GM21423 (cell line): ENCODE measurements around the gene QRICH2.
"Not testable (repeated sequence)": the region's sequence is repeated elsewhere in the genome, so short reads cannot be mapped to it uniquely, and the experiment has no call there.

Experiments
- ATAC-seq: cut with Tn5 transposase; IDR thresholded peaks from one replicate; pipeline ENCODE4 v1.9.1; 2021; ENCODE audit warnings: mild to moderate bottlenecking, moderate library complexity; ENCODE audit not compliant: unreplicated experiment

QRICH2 gene

DNA sequence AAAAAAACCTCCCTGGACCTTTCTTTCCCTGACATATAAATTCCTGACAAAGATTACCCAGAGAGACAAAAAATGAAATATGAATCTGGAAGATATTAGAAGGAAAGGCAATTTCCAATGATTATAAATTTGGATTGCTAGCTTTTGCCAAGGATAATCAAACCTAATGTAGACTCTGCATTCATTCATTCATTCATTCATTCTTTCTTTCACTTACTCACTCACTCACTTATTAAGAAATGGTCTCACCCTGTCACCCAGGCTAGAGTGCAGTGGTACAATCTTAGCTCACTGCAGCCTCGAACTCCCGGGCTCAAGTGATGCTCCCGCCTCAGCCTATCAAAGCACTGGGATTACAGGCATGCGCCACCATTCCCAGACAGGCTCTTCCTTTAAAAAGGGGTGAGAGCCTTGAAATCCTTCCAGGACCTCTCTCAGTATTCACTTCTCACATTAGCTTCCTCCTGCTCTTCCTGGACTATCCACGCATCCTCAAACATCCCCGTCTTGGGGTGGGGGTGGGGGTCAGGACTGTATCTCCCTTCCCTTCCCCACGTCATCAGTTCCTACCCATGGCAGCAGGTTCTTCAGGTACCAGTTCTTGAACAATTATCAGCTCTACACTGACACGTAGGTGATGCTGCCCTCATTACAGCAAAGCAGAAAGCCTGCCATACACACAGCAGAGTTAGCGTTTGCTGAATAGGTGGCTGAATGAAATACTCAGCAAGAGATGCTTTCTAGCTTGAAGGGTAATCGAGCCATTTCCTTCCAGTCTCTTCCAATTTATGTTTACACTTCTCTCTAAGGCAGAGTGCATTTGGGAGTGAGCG lies 25.8 kb upstream of the QRICH2 start:
- no peak for ATAC-seq

DNA sequence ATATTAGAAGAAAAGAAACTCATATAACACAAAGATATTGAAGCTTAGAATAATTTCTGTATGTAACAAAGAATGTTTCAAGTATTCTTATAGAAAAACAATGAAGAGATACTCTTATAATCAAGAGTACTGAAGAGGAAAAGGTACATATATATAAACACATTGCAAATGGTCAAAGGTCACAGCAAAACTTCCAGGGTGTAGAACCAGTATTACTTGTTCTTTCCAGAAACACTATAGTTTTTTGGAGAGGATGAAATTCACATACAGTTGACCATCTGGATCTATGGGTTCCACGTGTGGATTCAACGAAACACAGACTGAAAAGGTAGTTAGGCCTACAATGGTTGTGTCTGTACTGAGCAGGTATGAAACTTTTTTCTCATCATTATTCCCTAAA lies 23.0 kb upstream of the QRICH2 start:
- ATAC-seq = no peak

DNA sequence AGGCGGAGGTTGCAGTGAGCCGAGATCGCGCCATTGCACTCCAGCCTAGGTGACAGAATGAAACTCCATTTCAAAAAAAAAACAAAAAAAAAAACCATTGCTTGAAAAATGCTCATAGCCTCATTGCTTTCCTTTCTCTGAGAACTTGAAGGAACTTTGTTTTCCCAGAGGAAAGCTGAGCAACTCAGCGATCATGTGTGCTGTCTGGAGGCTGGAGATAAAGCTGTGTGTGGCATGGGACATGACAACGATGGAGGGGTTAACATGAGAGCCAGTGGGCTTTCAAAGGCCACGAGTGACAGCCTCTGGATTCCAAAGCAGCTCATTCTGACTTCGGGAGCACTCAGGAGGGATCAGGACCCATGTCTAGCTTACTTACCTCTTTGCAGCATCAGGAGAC lies 21.6 kb upstream of the QRICH2 start:
- no peak for ATAC-seq

DNA sequence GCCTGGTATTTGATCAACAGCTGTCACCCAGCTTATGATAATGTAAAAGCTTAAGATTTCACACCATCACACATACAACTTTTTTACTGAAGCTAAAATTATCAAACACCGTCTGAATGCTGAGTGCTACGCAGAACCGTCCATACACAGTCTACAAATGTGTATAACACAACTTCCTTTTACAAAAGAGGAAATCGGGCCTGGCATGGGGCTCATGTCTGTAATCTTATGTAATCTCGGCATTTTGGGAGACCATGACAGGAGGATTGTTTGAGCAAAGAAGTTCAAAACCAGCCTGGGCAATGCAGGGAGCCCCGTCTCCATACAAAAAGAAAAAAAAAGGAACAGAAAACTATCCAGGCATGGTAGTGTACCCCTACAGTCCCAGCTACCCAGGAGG lies 19.6 kb upstream of the QRICH2 start:
- no peak for ATAC-seq

DNA sequence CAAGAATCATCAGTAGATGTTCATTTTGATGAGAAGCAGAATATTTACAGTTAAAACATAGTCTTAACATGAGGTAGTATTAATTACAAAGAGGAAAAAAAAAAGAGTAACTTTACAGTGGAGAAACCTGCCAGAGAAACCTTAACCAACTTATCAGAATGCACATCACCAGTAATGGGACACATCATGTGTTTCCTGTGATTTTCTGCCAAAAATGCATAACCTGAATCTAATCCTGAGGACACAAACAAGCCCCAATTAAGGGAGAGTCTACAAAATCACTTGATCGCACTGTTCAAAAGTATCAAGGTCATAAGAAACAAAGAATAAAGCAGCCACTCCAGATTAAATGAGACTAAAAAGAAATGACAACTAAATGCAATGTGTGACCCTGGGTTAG lies 18.2 kb upstream of the QRICH2 start:
- ATAC-seq = no peak

DNA sequence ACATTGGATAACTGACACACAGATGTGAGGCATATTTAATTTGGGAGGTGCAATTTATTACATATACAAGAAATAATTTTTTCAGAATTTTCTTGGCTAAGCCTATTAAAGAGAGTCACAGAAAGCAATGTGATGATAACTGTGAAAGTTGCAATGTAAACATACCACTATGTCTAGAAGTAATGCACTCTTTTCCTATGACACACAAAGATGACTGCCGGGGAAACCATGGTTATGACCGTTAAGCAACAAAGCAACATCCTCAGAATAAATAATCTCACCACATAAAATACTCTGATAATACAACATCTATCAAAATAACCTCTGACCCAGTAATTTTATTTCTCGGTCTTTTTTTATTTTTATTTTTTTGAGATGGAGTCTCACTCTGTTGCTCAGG lies 10.5 kb upstream of the QRICH2 start:
- no peak for ATAC-seq

DNA sequence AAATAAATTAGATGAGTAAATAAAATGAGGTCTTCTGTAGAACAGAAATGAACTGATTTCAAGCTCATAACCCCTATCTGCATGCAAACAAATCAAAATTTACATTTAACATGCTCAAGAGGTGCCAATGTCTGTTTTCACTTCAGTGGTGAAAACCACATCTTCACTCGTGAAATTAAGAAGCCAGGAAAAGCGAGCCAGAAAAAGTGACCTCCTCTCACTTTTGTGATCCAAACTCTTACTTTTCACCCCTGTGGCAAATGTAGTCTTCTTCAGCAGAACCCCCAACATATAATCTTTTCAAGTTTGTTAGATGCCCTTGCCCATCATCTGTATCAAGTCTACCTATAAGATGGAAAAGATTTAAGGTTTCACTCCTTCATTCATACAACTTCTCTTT lies 9.5 kb upstream of the QRICH2 start:
- no peak for ATAC-seq

DNA sequence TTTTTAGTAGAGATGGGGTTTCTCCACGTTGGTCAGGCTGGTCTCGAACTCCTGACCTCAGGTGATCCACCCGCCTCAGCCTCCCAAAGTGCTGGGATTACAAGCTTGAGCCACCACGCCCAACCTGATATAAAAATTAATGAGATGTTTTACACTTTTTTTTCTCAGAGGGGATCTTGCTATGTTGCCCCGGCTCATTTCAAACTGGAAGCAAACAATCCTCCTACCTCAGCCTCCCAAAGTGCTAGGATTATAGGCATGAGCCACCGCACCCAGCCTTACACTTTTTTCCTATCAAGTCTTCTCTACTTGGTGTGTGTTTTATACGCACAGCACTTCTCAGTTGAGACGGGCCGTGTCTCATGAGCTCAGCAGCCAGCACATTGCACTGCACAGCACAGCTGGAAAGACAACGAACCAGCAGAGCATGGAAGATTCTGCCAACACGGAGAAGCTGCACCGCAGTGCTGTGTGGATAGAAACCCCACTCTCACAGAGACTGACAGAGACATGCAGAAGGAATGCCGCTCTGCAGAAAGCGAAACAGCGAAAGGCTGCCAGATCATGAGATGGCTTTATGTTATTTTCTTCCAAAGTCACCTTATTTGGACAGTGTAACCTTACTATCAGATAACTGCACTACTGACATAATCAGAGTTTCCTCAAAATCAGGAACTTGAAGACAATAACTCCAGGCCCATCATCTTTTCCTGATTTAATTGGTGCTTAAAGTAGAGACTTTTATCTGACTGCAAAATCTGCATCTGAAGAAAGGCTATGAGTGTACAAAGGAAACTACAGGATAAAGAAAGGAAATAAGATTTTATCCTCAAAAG lies 6.5 kb upstream of the QRICH2 start:
- ATAC-seq = no peak

DNA sequence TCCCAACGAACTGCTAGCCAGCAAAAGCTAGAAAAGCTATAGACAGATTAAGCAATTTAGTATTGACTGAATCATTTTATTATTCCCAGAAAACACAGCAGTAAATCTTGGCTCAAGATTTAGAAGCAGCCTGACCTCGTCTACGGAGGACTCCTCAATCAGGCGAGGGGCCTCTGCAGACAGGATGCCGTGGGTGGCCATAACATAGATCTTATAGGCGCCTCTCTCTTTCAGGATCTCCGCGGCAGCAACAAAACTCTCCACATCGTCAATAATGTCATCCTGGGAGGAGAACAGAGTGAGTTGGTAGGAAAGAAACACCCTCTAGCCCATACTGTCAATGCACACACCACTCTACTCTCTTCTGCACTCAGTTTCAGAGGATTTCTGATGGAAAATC lies 4.7 kb upstream of the QRICH2 start:
- no peak for ATAC-seq

DNA sequence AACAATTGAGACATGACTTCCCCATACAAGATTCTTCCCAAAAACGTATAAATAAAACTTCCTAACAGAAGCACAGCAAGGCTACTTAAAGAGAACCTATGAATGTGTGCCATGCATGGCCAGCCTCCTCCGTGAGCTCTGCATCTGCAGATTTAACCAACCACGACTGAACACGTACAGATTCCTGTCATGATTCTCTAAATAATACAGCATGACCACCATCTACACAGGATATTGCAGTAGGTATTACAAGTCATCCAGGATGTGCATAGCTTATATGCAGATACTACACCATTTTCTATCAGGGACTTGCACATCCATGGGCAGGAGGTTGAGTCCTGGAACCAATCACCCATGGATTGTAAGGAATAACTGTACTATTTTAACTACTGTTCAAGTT lies 1.4 kb upstream of the QRICH2 start:
- no peak for ATAC-seq

DNA sequence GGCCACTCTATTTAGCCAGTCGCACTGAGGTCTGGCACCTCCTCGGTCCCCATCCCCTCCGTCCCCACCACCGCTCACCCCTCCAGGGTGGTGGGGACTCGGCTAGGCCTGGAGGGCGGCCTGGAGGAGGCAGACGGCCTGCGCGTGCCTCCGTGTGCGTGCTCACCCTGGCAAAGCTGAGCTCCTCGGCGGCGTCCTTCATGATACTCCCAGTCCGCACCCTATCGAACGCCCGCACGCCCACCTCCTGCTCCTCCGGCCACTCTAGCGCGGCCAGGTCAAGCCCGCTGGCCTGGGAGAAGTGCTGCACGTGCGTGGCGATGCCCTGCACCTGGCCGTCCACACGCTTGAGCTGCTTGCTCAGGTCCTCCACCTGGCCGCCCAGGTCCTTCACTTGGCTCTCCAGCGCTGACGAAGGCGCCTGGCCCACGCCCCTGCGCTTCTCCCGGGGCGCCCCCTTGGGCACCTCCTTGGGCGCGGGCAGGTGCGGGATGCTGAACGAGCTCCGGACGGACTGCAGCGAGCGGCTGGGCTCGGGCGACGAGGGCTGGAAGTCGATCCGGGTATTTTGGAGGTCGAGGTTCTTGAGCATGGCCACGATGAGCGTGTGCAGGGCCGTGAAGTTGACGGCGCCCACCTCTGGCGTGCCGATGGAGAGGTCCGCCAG lies 644 bp downstream of the QRICH2 start:
- no peak for ATAC-seq

DNA sequence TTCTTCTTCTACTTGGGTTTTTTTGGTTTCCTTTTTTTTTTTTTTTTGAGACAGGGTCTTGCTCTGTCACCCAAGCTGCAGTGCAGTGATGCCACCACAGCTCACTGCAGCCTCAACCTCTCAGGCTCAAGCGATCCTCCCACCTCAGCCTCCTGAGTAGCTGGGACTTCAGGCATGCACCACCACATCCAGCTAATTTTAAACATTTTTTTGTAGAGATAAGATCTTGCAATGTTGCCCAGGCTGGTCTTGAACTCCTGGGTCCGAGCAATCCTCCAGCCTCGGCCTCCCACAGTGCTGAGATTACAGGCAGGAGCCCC lies 3.0 kb downstream of the QRICH2 start:
- not testable (repeated sequence) for ATAC-seq

DNA sequence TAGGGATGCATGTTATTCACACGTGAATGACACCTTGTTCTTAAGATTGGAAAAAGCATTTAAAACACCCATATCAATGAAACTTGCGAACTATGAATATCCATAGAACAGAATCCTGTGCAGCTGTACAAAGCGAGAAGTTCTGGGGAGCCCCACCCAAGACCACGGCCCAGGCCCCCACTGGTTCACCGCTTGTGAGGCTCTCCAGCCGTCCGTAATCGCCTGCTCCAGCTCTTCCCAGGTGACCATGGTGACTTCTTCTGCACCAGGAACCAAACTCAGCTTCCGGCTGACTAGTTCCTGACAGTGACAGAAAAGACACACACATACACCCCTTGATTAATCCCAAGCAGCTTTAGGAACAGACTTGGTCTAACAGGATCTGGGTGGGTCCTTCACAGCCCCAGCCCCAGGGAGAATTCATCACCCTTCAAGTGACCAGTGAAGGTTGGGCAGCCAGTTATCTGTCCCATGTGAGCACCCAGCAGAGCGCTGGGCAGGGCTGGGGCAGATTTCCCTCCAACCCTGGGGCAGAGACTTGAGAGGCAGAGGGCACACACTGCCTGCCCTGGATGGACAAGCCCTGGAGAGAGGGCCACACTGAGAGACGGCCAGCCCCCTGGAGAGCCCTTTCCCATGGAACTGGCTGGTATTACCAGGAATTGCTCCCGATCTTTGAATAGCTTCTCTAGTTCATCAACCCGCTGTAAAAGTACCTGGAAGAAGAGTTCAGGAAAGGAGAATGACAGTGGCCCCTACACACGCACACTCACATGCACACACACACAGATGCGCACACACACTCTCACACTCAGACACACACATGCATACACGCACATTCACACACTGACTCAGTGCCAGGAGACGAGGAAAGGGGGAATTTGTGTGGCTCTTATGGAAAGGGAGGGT lies 3.6 kb downstream of the QRICH2 start:
- ATAC-seq = no peak

DNA sequence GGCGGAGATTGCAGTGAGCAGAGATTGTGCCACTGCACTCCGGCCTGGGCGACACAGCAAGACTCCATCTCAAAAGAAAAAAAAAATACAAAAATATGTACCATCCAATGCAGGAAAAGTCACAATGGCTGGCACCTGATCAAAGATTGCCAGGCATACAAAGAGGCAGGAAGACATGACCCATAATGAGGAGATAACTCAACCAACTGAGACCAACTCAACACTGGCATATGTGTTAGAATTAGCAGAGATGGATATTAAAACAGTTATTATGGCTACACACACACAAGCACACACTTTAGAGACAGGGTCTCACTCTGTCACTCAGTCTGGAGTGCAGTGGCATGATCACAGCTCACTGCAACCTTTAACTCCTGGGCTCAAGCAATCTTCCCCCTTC lies 10.6 kb downstream of the QRICH2 start:
- ATAC-seq = no peak

DNA sequence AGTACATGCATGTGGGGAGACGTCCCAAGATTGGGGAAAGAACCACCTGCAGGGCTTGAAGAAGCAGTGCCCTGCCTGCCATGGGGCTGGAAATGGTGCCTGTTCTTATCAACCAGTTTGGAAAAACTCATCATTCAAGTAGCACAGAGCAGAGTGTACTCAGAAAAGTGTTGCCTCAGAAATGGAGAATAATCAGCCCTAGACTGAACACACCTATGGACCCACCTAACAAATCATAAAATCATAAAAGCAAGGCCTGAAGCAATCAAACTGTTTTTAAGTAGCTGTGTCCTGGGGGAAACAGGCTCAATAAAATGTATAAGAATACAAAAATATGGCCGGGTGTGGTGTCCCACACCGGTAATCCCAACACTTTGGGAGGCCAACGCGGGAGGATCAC lies 11.2 kb downstream of the QRICH2 start:
- ATAC-seq = no peak

DNA sequence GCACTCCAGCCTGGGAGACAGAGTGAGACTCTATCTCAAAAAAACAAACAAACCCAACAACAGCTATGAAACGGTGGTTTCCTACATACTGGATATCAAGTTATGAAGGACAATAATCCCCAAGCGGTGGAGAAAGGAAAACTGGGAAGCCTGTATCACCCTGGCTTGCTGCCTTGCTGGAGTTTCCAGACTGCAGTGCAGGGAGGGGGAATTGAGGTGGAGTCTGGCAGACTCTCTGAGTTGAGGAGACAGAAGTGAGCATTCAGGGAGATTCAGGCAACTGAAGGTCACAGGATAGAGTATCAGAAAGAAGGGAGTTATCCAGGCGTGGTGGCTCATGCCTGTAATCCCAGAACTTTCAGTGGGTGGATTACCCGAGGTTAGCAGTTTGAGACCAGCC lies 11.9 kb downstream of the QRICH2 start:
- no peak for ATAC-seq

DNA sequence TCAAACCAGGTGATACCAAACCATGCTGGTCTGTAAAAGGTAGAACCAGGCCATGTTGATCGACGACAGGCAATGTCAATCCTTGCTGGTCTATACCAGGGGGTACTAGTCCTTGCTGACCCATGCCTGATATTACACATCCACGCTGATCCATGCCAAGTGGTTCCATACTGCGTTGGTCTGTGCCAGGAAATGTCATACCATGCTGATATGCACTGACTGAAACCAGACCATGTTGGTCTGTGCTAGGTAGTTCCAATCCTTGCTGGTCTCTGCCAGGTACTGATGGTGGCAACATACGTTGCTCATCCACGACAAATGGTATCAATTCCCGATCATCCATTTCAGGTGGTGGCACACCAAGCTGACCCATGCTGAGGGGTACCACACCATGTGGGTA lies 15.0 kb downstream of the QRICH2 start:
- ATAC-seq = no peak

DNA sequence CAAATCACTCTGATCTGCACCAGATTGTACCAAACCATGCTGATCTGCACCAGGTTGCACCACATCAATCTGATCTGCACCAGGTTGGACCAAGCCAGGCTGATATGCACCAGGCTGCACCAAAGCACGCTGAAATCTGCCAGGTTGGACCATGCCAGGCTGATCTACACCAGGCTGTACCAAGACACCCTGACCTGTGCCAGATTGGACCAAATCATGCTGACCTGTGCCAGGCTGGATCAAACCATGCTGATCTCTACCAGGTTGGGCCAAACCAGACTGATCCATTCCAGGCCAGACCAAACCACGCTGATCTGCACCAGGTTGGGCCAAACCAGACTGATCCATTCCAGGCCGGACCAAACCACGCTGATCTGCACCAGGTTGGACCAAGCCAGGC lies 15.5 kb downstream of the QRICH2 start:
- ATAC-seq = no peak

DNA sequence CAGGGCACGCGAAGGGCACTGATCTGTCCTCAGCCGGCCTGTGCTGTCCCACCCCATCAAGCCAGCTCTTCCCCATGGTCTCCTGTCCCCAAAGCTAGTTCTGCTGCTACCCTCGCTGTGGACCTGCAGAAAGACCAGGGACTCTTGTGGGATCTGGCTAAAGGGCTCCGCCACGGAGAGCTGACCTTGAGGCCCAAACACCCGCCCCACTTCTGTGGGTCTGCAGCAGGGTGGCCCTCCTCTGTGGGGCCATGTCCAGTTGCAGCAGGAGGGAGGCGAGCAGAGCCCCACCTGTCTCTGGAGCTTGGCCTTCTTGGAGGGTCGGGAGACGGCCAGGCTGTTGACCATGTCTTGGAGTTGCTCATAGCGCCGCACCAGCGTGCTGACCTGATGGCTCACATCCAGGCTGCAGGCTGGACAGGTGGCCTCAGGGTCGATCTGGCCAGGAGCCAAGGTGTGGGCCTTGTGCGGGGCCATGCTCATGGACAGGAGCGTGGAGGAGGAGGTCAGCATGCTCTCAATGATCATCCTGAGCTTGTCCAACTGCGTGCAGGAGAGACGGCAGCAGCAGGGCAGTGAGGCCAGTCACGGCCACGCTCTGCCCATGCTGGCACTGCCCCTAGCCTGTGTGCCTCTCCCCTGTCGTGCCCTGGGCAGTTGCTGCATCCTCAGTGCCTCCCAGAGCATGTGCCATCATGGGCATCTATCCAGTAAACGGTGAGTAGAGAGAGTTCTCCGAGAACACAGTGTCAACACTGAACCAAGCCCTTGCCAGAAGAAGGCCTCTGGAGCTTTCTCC lies 26.3 kb downstream of the QRICH2 start:
- ATAC-seq = no peak

DNA sequence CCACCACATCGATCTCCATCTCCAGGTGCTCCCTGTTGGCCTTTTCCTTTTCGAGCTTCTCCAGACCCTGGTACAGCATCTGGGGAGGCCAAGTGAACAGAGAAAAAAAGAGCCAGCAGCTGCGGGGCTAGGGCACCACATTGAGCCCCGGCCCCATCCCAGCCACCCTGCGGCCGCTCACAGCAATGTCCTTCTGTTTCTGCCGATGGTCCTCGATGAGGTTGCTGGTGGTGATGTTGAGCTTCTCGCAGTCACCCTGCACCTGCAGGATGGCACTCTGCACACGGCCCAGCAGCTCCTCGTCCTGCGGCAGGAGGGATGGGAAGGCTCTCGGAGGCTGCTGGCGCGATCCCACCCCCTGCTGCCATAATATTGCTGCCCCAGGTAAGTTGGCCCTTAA lies 27.4 kb downstream of the QRICH2 start:
- no peak for ATAC-seq
